ENCODE measurements around the gene INAVA.
A peak's percentile ranks its signal among the peaks of the same experiment; 100 is the strongest.

The INAVA gene, protein sequence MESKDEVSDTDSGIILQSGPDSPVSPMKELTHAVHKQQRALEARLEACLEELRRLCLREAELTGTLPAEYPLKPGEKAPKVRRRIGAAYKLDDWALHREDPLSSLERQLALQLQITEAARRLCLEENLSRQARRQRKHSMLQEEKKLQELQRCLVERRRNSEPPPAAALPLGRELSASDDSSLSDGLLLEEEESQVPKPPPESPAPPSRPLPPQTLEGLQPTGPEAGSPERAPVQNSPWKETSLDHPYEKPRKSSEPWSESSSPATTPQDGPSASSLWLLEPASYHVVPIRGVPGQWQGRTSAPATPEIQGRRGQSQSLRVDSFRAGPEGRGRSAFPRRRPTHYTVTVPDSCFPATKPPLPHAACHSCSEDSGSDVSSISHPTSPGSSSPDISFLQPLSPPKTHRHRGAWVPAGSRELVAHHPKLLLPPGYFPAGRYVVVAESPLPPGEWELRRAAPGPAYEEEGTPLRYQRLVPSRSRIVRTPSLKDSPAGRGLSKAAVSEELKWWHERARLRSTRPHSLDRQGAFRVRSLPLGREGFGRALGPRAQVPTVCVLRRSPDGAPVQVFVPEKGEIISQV

DNA sequence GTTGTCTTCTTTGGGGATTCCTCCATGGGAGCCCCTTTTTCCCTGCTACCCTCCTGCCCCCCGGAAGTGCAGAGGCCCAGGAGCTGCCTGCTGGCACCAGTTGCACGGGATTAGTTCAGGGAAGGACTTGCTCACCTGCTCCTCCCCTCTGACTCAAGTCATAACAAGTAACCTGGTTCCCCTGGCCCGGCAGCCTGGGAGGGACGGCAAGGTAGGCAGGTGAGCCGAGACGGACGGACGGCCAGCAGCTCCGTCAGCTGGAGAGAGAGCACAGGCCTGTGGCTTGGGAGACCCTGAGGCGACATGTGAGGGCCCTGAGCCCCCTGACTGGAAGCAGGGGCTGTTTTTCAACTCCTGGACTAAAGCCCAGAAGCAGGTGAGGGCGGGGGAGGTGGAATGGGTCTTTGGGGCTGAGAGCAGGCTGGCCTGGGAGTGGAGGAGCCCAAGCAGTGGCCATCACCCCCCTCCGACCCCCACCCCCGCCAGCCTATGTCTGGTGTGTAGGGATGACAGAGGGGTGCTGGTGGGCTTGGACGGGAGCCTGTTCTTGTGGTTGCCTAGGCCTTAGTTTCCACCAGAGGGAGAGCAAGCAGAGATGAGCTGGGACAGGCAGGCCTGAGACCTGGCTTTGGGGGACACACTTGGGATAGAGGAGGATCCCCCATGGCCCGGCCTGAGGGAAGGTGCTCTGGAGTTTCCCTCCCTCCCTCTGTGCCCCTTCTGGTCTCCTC is at the start of gene INAVA:
TSS of gene INAVA (plus strand) at position 189 of the 731 bp plus-strand sequence. CDS start 3,501 bp downstream, outside the sequence.
- no peak for DNase-seq

DNA sequence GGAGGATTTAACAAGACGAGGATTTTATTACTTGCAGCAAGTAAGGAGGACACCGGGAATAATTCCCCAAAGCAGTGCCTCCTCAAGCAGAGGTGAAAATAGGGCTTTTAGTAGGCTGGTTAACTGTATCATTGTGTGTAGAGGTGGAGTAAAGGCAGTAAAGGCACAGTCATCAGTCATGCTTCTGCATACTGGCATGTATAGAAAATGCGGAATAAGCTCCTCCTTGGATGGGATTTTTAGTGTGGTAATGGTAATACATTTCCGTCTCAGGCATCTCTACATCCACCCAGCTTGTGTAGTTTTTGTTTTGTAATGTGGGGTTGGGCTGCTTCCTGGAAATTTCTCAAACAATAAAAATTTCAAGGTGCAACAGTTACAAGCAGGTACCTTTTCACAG is 49.3 kb upstream of the INAVA start:
- DNase-seq: no peak

DNA sequence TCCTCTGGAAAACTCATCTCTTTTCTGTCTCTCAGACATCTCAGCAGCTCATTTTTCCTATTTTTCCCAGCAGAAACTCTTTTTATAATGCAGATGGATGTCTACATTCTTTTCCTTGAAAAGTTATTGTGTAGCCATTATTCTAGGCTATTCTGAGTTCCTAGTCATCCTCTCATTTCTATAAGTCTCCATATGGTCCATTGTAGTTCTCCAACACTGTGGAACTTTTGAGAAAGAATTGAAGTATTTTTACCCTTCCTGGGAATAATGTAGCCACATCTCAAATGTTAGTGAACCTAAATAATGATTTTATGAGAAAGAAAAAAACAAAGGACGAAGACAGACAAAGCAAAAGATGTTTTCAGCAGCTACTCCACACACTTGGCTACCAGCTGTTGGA is 48.3 kb upstream of the INAVA start:
- no peak for DNase-seq

DNA sequence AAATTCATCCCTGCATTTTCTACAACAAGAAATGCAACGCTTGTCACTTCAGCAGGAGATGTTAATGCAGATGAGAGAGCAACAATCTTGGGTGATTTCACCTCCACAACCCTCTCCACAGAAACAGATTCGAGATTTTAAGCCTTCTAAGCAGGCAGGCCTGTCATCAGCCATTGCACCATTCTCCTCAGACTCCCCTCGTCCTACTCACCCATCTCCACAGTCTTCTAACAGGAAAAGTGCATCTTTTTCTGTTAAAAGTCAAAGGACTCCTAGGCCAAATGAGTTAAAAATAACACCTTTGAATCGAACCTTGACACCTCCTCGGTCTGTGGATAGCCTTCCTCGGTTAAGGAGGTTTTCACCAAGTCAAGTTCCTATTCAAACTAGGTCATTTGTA is 45.3 kb upstream of the INAVA start:
- no peak for DNase-seq

DNA sequence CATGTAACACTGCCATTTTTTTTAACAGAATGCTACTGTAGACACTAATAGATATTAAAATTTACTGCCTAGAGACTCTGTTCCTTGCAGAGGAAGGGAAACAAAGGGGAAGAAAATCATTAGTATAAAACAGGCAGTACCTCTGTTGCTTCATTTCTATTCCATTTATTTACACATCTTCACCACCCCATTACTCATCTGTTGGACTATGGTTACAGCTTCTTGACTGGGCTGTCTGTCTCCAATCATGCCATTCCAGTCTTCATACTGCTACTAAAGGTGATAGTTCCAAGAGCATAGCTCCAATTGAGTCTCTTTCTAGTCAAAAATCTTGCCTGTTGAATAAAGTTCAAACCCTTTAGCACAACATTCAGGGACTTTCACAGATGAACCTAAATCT is 44.1 kb upstream of the INAVA start:
- peak; percentile 16 to 25 for DNase-seq

DNA sequence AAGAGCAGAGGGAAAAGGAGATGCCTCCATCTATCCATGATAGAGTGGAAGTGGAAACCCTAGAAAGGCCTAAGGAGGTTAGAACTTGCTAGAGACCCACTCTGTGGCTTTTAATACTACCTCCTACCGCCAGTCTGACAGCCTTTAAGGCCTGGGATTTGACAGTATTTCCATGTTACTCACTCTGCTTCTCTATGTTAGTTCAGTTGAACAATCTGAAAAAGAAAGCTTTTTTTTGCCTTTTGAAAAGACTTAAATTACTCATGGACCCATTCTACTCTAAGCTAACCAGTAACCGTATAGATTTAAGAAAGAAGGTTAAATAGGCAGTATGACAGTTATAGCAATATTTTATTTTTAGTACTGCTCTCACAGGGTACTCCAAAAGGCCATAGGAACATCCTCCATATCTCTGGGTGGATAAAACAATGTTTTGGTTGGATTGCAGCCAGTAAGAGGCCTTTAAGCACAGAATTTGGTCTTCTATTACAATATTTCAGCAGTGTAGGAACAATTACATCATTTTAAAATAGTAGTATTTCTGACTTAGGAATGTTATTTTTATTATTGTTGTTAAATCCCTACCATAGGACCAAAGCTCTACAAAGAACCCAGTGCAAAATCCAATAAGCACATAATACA is 37.9 kb upstream of the INAVA start:
- DNase-seq: no peak

DNA sequence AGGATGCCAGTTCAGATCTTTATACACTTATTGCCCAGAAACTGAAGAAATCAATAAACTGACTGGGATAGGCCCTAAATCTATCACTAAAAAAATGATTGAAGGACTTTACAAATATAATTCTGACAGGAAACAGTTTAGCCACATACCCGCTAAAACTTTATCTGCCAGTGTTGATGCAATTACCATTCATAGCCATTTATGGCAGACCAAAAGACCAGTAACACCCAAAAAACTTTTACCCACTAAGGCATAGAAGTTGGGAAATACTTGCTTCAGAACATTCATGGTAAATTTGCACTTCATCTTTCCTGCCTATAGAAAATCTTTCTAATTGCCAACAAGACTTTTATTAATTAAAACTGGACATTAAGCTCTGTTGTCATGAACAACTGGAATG is 36.9 kb upstream of the INAVA start:
- DNase-seq: no peak

DNA sequence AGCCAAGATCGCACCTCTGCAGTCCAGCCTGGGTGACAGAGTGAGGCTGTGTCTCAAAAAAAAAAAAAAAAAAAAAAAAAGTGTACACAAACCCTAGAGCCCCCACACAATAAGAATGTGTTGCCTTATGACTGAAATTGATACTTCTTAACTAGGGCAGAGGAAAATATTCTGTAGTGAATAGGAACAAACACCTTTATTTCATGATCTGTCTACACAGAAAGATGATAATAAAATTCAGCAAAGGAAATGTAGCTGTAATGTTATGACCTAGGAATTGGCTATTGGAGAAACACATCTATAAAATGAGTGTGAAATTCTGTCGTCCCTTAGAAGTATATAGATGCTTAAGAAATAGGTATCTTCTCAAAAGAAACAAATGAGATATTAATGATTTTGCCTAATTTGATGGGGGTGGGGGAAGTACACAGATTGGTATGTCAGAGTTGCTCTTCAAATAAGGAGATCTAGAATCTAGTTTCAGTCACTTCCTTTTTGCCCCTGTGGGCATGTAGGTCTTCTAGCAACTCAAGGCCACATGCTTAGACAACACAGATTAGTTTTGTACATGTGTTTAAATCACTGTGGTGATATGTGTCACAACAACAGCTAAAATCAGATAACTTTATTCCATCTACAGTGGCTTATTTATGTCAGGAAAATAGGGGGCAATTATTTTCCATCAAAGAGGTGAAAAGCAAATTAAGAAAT is 32.6 kb upstream of the INAVA start:
- peak in 1 of 2 donors; percentile 21 for DNase-seq

DNA sequence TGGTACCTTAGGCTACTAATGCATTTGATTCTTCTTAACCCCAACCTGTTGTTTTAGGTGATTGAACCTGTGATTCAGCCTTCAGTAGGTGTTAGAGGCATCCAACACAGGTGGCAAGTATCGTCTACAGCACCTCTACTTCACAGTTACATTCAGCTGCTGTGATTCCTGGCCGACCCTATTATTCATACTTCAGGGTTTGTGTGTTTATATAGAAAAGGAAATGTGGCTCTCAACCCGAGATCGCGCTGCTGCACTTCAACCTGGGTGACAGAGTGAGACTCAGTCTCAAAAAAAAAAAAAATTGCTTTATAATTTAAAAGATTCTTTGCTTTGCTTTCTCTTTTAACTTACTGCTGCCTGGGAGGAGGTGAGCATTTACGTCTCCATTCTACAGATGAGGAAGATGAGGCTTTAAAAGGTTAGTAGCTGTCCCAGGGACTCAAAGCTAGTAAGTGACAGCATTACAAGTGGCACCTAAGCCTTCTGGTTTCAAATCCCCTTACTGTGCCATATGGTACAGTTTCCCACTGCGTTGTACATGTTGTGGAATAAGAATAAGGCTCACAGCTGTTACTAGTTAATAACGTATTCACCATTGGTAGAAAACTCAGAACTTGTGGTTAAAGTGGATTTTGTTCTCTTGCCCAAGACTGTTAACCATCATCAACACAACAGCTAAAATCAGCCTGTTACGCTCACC is 31.8 kb upstream of the INAVA start:
- no peak for DNase-seq

DNA sequence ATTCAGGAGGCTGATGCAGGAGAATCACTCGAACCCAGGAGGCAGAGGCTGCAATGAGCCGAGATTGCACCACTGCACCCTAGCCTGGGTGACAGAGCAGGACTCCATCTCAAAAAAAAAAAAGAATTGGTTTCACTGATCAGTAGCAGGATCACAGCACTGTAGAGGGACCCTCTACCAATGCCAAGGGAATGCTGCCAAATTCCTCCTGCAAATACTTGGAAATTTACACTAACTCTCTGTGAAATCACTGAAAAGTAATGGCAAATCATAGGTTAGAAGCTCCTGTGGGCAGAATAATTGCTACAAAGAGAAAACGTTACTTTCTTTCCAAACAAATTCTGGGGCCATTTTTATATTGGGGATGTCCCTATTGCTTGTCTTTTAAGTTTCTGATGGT is 28.6 kb upstream of the INAVA start:
- DNase-seq: no peak

DNA sequence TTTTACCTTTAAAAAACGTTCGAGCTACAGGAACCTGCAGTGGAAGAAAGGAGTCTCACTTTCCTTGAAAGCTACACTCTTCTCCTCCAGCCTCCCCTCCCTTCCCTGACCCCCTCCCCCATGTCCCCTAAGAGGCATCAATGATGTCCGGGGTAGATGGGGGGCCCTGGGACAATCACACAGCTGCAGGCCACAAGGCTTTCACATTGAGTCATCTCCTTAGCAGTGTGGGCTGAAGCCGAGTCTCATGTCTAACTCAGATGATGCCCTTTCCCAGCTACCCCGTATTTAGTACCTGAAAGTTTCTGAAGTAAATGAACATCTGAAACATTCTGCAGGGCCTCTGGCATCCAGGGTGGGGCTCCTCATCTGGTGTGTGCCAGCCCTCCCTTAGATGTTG is 28.2 kb upstream of the INAVA start:
- no peak for DNase-seq

DNA sequence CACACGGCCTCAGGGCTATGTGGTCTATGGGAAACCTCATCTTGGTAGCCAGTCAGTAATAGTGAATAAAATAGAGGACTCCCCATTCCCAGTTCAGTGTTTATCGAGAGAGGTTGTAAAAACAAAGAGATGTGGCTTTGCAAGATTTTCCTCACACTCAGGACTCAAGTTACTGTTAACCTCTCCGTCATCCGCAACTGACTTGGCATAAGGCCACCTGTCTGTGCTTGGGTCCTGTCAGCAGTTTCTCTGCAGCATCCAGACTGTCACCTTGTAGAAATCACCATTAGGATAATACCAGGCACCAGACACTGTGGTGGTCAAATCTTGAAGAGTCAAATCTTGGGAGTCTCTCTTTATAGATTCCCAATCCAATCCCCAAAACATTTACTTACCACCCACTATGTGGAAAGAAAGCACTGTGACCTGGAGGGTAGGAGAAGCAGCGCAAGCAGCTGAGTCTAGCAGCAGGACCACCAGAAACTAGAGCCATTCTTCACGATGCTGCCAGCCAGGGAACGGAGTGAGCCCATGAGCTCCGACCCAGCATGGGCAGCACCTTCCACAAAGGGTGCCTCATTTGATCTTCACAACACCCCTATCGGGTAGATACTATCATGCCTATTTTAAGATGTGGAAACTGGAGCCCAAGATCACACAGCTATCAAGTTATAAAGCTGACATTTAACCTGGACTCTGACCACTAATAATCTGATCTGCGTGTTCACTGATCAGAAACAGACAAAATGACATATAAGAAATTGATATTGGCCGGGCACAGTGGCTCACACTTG is 27.5 kb upstream of the INAVA start:
- no peak for DNase-seq

DNA sequence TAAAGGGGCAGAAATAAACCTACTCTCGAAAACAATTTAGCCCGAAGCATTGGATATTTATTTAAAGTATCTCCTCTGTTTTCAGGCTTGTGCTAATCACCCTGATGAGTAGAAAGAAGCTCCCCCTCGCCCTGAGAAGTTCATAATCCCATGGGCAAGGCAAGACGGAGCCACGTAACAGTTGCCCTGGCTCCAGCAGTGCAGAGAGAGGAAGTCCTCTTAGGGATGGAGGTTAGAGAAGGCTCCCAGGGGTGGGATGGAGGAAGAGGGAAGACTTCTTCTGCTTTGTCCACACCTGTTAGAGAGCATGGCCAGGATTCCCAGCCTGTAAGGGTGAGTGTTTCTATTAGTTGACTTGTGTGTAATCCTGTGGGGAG is 25.3 kb upstream of the INAVA start:
- no peak for DNase-seq

DNA sequence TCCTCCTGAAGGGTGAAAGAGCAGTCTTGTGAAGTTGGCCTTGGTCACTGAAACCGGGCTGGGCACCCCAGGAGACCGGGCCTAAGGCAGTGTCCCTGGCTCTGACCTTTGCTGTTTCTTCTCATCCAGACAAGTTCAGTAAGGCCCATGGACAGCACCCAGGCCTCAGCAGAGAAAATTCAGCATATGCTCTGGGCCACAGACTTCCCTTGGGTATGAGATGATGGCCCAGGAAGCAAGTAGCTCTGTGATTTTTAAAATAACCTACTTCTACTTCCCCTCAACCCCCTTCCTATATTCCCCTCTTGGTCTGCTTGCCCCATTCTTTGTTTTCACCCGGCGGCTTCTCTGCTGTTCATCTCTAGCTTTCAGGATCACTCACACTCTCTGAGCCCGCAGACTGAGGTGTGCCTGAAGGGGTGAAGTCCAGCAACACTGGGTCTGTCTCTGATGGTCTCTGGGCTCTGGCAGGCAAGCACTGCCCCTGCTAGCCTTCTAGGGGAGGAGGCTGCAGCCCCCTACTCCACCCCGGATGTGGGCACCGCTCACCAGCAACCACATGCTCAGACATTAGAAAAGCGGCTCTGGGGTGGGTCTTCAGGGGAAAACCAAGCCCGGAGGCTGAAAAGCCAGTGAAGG is 24.8 kb upstream of the INAVA start:
- no peak for DNase-seq

DNA sequence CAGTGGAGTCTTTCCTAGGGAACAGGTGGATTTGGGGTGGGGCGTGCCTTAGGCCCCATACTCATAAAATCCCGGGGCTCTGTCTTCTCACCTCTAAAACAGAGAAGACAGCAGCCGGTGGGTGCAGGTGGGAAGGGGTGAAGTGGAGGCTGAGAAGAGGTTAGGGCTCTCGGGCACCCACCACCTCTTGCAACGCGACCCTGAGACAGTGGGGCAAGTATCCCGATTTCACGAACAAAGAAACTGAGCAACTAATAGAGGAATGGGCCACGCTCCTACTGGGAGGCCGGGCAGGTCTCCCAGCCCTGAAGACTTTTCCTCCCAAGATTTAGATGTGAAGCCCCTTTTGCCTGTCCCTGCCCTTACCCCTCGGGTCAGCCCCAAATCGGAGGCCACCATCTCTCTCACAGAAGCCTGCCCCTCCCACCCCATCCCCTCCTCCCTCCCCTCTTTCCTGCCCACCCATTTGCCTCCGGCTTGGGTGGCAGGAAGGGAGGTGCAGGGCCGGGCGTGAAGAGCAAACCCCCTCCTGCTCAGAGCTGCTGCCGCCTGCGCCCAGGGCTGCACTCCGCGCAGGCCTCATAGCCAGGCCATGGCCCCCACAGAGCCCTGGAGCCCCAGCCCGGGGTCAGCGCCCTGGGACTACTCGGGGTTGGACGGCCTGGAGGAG is 22.1 kb upstream of the INAVA start, which contains the start of gene GPR25:
TSS of gene GPR25 (plus strand) at position 536 of the 670 bp plus-strand sequence. CDS start at position 593, 57 bp downstream.
- no peak for DNase-seq

DNA sequence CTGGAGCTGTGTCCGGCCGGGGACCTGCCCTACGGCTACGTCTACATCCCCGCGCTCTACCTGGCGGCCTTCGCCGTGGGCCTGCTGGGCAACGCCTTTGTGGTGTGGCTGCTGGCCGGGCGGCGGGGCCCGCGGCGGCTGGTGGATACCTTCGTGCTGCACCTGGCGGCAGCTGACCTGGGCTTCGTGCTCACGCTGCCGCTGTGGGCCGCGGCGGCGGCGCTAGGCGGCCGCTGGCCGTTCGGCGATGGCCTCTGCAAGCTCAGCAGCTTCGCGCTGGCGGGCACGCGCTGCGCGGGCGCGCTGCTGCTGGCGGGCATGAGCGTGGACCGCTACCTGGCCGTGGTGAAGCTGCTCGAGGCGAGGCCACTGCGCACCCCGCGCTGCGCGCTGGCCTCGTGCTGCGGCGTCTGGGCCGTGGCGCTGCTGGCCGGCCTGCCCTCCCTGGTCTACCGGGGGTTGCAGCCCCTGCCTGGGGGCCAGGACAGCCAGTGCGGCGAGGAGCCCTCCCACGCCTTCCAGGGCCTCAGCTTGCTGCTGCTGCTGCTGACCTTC is 21.5 kb upstream of the INAVA start:
- DNase-seq: no peak

DNA sequence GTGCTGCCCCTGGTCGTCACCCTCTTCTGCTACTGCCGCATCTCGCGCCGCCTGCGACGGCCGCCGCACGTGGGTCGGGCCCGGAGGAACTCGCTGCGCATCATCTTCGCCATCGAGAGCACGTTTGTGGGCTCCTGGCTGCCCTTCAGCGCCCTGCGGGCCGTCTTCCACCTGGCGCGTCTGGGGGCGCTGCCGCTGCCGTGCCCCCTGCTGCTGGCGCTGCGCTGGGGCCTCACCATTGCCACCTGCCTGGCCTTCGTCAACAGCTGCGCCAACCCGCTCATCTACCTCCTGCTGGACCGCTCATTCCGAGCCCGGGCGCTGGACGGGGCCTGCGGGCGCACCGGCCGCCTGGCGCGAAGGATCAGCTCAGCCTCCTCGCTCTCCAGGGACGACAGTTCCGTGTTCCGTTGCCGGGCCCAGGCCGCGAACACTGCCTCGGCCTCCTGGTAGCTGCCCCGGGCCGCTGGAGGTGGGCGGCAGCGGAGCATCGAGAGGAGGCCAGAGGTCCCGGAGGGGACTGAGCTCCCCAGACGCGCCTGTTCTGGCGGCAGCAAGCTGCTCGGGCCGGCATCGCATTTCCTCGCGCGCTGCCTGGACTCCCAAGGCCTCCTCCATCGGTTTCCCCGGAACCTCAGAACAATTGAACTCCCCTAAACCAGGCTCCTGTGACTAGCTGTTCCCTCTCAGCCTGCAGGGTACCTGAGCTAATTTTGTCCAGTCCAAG is 20.9 kb upstream of the INAVA start:
- no peak for DNase-seq

DNA sequence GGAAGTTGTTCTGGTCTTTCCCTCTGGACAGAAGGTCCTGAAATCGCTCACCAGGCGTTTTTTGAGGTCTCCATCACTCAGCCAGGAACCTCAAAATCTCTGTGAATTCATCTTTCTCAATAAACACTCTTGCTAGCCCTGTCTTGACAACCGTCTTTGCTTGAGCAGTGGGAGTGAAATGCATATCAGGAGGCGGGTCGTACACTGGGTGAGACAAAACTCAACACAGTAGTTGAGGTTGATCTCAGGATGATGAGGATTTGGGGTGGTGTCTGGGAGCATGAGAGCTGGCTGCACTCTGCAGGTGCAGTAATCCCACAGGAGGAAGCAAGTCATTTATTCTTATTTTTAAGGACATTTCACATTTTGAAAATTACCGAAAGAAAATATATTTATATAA is 20.0 kb upstream of the INAVA start:
- no peak for DNase-seq

DNA sequence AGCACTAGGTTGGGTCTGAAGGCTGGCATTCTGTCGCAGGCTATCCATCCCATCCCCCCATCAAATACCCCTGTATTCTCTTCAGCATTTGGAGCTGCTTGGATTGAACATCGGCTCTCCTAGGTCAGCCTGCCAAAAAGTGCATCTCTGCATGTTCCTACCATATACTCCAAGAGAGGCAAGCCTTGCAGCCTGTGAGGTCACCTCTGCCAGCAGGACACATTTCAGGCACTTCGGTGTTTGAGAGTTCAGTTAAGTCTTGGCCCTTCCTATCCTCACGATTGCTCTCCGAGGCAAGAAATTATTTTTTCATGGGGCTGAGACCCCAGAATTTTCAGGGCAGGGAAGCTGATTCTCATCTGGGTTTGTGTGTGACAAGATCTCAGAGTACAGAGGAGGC is 19.3 kb upstream of the INAVA start:
- DNase-seq: no peak

Measured in inflammatory macrophage treated with lipopolysaccharide for 1 hour (primary cell).